COLO829 (cell line): ENCODE data around the gene PARM1.

Experiments used
- DNase-seq: peaks from one replicate; pipeline ENCODE4 v3.0.0; 2012; ENCODE audit warnings: low spot score

Gene PARM1

DNA sequence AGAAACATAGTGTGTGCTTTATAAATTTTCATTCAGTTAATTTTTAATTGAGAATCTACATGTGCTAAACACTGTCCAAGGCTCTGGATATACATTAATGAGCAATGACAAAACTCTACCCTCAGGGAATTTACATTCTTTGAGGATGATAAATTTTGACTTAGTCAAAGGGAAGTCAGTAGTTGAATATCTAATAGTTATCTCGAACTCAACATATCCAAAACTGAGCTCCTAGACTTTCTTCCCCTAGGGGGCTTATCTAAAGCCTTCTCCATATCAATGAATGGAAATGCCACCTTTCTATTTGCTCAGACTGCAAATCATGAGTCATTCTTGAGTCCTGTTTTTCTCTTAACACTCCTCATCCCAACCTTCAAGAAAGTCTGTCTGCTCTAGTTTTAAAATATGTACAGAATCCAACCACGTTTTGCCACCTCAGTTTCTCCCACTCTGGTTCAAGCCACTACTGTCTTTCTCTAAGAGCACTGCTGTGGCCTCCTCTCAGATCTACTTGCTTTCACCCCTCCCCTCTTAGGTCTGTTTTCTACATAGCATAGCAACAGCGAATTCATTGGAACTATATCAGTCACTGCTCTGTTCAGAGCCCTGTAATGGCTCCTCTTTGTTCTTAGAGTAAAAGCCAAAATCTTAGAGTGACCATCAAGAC lies 9.5 kb downstream of the PARM1 start:
- no peak for DNase-seq

GRCh38 chr4:74942918-74943253 lies 10.0 kb downstream of the PARM1 start:
- DNase-seq = no peak

DNA sequence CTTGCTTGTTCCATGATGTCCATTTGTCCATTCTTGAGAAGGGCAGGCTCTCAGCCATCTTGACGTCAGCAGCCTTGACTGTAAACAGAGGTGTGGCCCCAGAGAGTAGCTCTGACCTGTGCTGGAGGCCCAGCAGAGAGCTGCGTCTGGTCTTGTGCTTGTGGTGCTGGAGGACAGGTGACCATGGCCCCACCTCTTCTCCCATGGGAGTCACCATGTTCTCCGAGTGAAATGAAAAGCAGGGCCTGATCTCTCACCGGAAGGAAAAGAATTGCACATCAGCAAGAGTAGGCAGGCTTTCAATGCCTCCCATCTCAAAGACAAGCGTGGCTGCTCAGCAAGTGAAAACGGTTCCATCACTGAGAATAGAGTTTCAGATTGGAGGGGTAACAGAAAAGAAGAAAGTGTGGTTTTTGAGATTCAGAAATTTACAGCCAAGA lies 11.5 kb downstream of the PARM1 start:
- DNase-seq = no peak

- no peak for DNase-seq
Observed at GRCh38 chr4:74946196-74946595, 13.3 kb downstream of the PARM1 start.

GRCh38 chr4:74947798-74948197 lies 14.9 kb downstream of the PARM1 start:
- no peak for DNase-seq

GRCh38 chr4:74948236-74948635 lies 15.3 kb downstream of the PARM1 start:
- no peak for DNase-seq

- DNase-seq = no peak
Observed at GRCh38 chr4:74950200-74950599, 17.3 kb downstream of the PARM1 start.

DNA sequence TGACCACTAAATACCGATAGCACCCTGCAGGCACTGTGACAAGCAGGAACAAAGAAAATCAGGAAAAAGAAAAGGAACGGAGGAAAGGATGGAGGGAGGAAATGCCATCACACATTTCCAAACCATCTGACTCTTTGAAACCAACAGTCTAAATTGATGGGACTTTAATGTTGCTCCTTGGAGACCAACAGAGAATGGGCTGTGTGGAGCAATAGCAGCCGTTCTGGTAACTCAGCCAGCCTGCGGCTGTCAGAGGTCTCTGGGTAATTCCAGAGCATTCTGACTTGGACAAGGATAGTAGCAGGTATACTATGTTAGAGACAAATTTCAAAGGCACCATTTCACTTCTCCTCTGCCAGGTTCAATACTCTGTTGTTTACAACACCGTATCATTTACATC lies 18.0 kb downstream of the PARM1 start:
- no peak for DNase-seq

DNA sequence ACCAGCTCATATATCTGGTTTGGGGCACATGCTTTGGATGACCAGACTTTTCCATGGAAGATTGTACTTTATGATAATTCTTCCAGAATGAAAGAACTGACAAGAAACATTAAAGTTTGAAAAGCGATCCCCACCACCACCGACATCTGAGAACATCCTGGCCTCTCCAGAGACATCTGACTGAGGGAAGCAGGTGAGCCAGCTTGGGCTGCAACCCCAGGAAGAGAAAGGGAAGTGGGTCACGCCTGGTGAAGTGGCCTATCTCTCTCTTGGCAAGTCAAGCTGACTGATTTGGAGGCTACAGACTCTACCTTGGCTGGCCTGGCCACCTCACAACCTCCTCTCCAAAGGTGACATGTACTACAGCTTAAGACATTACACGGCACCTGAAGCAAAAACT lies 20.7 kb downstream of the PARM1 start:
- DNase-seq = no peak

DNA sequence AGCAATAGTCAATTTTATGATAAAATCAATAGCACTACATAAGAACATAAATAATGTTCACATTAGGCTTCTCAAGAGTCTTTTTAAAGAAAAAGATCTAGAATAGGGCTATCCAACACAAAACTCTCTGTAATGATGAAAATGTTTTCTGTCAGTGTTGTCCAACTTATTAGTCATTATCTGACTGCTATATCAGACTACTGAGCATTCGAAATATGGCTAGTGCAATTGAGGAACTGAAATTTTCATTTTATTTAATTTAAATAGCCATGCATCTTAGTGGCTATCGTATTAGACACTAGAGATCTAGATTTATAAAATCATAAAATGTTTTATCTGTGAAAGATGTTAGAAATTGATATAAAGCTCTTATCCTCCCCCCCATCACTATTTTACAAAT lies 26.0 kb downstream of the PARM1 start:
- no peak for DNase-seq

DNA sequence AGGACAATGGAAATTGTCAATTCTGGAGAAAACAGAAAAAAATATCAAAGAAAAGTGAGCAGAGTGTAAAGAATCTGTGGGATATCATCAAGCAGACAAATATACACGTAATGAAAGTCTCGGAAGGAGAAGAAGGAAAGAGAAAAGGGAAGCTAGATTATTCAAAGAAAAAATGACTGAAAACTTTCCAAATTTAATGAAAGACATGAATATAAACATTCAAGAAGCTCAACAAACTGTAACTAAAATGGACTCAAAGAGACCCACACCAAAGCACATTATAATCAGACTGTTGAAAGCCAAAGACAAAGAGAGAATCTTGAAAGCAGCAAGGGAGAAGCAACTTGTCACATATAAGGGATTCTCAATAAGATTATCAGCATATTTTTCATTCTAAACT lies 28.3 kb downstream of the PARM1 start:
- no peak for DNase-seq

GRCh38 chr4:74962584-74962983 lies 29.7 kb downstream of the PARM1 start:
- DNase-seq = no peak

GRCh38 chr4:74964311-74964710 lies 31.4 kb downstream of the PARM1 start:
- no peak for DNase-seq

DNA sequence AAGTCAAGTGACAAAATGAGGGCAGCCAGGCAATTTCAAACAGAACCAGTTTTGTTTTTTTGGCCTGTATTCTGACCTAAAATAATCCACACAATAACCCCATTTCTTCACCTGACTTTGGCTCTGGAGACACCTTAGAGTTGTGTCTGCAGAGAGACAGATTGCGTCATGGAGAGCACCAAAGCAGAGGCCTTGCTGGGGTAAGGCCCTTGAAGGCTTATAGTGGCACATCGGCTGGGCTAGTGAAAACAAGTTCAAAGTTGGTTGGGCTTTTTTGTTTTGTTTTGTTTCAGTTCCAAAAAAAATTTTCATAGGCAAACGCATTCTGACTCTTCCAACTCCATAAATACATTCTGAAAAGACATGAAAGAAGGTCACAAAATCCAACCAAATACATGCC lies 34.4 kb downstream of the PARM1 start:
- DNase-seq = no peak

- DNase-seq = no peak
Observed at GRCh38 chr4:74968456-74969164, 35.7 kb downstream of the PARM1 start.

- DNase-seq = no peak
Observed at GRCh38 chr4:74969507-74970474, 36.9 kb downstream of the PARM1 start.

DNA sequence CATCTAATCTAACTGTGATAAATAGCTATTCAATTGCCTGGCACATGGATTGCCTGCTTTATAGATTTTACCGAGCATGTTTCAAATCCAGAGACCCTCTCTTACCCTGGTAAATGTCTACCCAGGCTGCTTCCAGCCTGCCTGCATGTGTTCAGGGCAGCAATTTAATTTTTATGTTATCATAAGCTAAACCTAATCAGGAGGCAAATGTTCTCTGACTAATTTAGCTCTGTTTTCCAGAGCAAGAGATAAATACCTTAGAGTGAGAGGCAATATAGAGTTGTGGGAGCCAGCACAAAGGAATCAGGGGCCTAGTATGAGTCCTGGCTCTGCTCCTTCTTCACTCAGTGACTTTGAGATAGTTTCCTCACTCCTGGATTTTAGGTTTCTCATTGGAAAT lies 37.7 kb downstream of the PARM1 start:
- DNase-seq = no peak

GRCh38 chr4:74971862-74972261 lies 38.9 kb downstream of the PARM1 start:
- no peak for DNase-seq

GRCh38 chr4:74975082-74975481 lies 42.2 kb downstream of the PARM1 start:
- no peak for DNase-seq

GRCh38 chr4:74975848-74976824 lies 43.2 kb downstream of the PARM1 start:
- no peak for DNase-seq

DNA sequence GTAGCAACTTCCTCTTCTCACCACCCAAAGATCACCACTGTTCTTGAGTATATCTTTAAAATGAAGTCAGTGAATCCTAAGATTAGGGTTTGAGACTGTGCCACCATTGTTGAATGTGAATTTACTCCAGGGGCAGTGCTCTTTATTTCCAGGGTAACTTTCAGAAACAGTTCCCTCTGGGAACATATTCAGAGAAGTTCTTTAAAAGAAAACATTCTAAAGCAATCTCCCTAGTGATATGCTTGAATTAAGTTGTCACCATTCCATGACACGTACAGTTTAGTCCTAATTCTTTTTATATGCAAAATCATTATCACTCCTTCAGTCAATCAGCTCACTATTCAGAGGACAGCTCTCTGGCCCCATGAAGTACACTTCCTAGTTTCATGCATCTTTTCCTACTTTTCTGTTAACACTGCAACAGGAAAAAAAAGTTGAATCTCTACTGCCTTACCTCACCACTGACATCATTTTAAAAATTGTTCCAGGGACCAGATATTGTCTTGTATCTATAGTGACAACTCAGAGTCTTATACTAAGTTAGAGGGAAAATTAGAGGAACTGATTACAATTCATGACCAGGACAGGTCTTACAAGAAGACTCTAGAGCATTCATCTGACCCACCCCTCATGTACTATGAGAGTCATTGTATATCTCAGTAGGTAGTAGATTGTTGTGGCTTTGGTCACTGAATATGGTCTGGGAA lies 49.8 kb downstream of the PARM1 start:
- no peak for DNase-seq
